IMR-90 (cell line): Measurements from ENCODE around the gene REV3L. TPM values are rescaled to one million over a fixed set of nuclear protein-coding genes. Genes with fewer than 3 reads are reported as not detected.

Experiments used
- ATAC-seq: fragments of 200-7000 bp; cut with Tn5 transposase; 2 replicates; pipeline ENCODE4 v1.9.1; 2020; ENCODE audit warnings: low read depth, mild to moderate bottlenecking, moderate library complexity
- BruUV-seq: library from RNA; stranded (reverse); fragments of 400-500 nt; replicated peaks from 2 replicates; lab custom pipeline; 2021; lab: Mats Ljungman, UMichigan
- CTCF ChIA-PET: fragments of 300-600 bp; formaldehyde crosslinking; extraction: SDS; loops from one replicate; lab custom pipeline; 2021; ENCODE audit warnings: antibody characterized with exemption; lab: Yijun Ruan, JAX
- POLR2A ChIA-PET: fragments of 300-600 bp; sonication (Branson Sonifier 250); formaldehyde crosslinking; loops from one replicate; lab custom pipeline; 2022; ENCODE audit warnings: antibody characterized with exemption; ENCODE audit not compliant: unreplicated experiment; lab: Charles Lee
- DNase-seq: peaks from one replicate; pipeline ENCODE4 v3.0.0; 2013
- H2AFZ ChIP-seq: replicated peaks from 2 replicates; pipeline ENCODE3; 2013; ENCODE audit warnings: low read length, mild to moderate bottlenecking; ENCODE audit not compliant: poor library complexity
- H2AK5ac ChIP-seq: 2 replicates; pipeline ENCODE4 v1.6.1; 2013; ENCODE audit warnings: low read depth, low read length, inconsistent platforms
- H2AK9ac ChIP-seq: replicated peaks from 2 replicates; pipeline ENCODE3; 2013; ENCODE audit warnings: mild to moderate bottlenecking, low read depth, low read length, moderate library complexity; ENCODE audit not compliant: poor library complexity
- H2BK120ac ChIP-seq: 2 replicates; pipeline ENCODE4 v1.6.1; 2013; ENCODE audit warnings: low read depth, low read length, inconsistent platforms
- H2BK15ac ChIP-seq: 3 replicates; pipeline ENCODE4 v1.6.1; 2013; ENCODE audit warnings: low read depth, low read length, inconsistent platforms
- H2BK20ac ChIP-seq: 2 replicates; pipeline ENCODE4 v1.6.1; 2013; ENCODE audit warnings: low read depth, mild to moderate bottlenecking, inconsistent platforms, low read length, moderate library complexity
- H2BK5ac ChIP-seq: 2 replicates; pipeline ENCODE4 v1.6.1; 2013; ENCODE audit warnings: mild to moderate bottlenecking, low read depth, low read length, inconsistent platforms; ENCODE audit not compliant: poor library complexity, severe bottlenecking
- H3K14ac ChIP-seq: replicated peaks from 2 replicates; pipeline ENCODE4 v1.6.1; 2013; ENCODE audit warnings: low read depth, low read length, inconsistent platforms
- H3K18ac ChIP-seq: 2 replicates; pipeline ENCODE4 v1.6.1; 2013; ENCODE audit warnings: low read depth, low read length, control low read depth
- H3K23ac ChIP-seq: 2 replicates; pipeline ENCODE4 v1.6.1; 2013; ENCODE audit warnings: low read depth, low read length, inconsistent platforms
- H3K27ac ChIP-seq: 2 replicates; pipeline ENCODE4 v1.5.1; 2013; ENCODE audit warnings: mild to moderate bottlenecking, control low read depth, low read length; ENCODE audit not compliant: insufficient read depth
- H3K27me3 ChIP-seq: 2 replicates; pipeline ENCODE4 v1.6.1; 2013; ENCODE audit warnings: low read length; ENCODE audit not compliant: control insufficient read depth, insufficient read depth
- H3K36me3 ChIP-seq: 2 replicates; pipeline ENCODE4 v1.6.1; 2013; ENCODE audit warnings: low read length, mixed read lengths; ENCODE audit not compliant: control insufficient read depth, insufficient read depth
- H3K4ac ChIP-seq: 2 replicates; pipeline ENCODE4 v1.6.1; 2013; ENCODE audit warnings: low read depth, low read length, inconsistent platforms
- H3K4me1 ChIP-seq: 2 replicates; pipeline ENCODE4 v1.6.1; 2013; ENCODE audit warnings: low read length, mixed read lengths; ENCODE audit not compliant: control insufficient read depth, insufficient read depth
- H3K4me2 ChIP-seq: 2 replicates; pipeline ENCODE4 v1.6.1; 2013; ENCODE audit warnings: low read depth, mild to moderate bottlenecking, control low read depth, low read length, moderate library complexity
- H3K4me3 ChIP-seq: 2 replicates; pipeline ENCODE4 v1.5.1; 2013; ENCODE audit warnings: low read depth, mild to moderate bottlenecking, control low read depth, low read length, moderate library complexity; ENCODE audit not compliant: insufficient read depth
- H3K56ac ChIP-seq: 2 replicates; pipeline ENCODE4 v1.6.1; 2013; ENCODE audit warnings: low read length, inconsistent platforms; ENCODE audit not compliant: insufficient read depth; ENCODE audit errors: extremely low read depth
- H3K79me1 ChIP-seq, 2 experiments: 2 replicates each; pipeline ENCODE4 v1.6.1; 2013; ENCODE audit warnings: low read length in 2 of 2, inconsistent platforms in 1 of 2, low read depth in 1 of 2
- H3K9ac ChIP-seq: 2 replicates; pipeline ENCODE4 v1.6.1; 2013; ENCODE audit warnings: low read depth, low read length, control low read depth
- H3K9me1 ChIP-seq: 2 replicates; pipeline ENCODE4 v1.6.1; 2013; ENCODE audit warnings: low read length, inconsistent platforms; ENCODE audit not compliant: insufficient read depth
- H3K9me3 ChIP-seq: 2 replicates; pipeline ENCODE4 v1.6.1; 2013; ENCODE audit warnings: low read length; ENCODE audit not compliant: control insufficient read depth, insufficient read depth
- H4K20me1 ChIP-seq: 2 replicates; pipeline ENCODE4 v1.6.1; 2013; ENCODE audit warnings: low read length, inconsistent platforms; ENCODE audit not compliant: insufficient read depth
- H4K5ac ChIP-seq: 2 replicates; pipeline ENCODE4 v1.6.1; 2013; ENCODE audit warnings: mild to moderate bottlenecking, low read depth, low read length, control low read depth
- H4K8ac ChIP-seq, 2 experiments: 2 replicates each; pipeline ENCODE4 v1.6.1; 2013; ENCODE audit warnings: low read depth in 2 of 2, low read length in 2 of 2, control low read depth in 1 of 2, inconsistent platforms in 1 of 2
- H4K91ac ChIP-seq: 2 replicates; pipeline ENCODE4 v1.6.1; 2013; ENCODE audit warnings: low read depth, low read length, inconsistent platforms; ENCODE audit not compliant: insufficient read depth
- FOS ChIP-seq: fragments of 150-350 bp; IDR thresholded peaks from 2 replicates; pipeline ENCODE4 v1.6.1; 2016; ENCODE audit warnings: low read depth, low read length
- RFX5 ChIP-seq: IDR thresholded peaks from 2 replicates; pipeline ENCODE4 v1.8.0; 2012; ENCODE audit warnings: low read depth, mild to moderate bottlenecking, low read length, moderate library complexity
- WGBS, 2 experiments: methylation state at CpG; one replicate each; pipeline versions ENCODE4 v1.1.5 to v1.1.7; 2013; ENCODE audit warnings: missing lambda C conversion rate in 2 of 2; ENCODE audit not compliant: insufficient read length in 1 of 2; ENCODE audit errors: extremely low coverage in 2 of 2; 5-methylcytosine and 5-hydroxymethylcytosine counted together
- dilution Hi-C: fragments of 300-500 bp; cut with HindIII; formaldehyde crosslinking; loops from one replicate; pipeline ENCODE4 v1.14.3; 2018; ENCODE audit warnings: low sequenced_read_pairs; ENCODE audit not compliant: unreplicated experiment
- in situ Hi-C: fragments of 300-500 bp; cut with MboI; formaldehyde crosslinking; loops from 3 replicates; pipeline ENCODE4 v1.14.3; 2019; ENCODE audit warnings: low sequenced_read_pairs, inconsistent platforms, mixed read lengths
- intact Hi-C: fragments of 100-400 bp; cut with micrococcal nuclease; formaldehyde crosslinking; loops from 2 replicates; pipeline ENCODE4 v1.10.0; 2022
- polyA plus RNA-seq, 3 experiments: library from polyadenylated mRNA; depleted of rRNA; stranded (reverse); fragments of >200 nt; gene quantifications; 2 replicates each; pipeline ENCODE4 v1.2.3, GENCODE V29; 2012; ENCODE audit warnings: low replicate concordance in 1 of 3
- total RNA-seq: library from RNA; depleted of rRNA; stranded (reverse); fragments of >200 nt; gene quantifications from 2 replicates; pipeline ENCODE4 v1.2.3, GENCODE V29; 2012

The REV3L gene
- total and polyA plus RNA-seq, 2 of the 4 experiments (the other 2 are of a cell fraction): 7.4 to 15.4 TPM

- WGBS, 2 experiments: no CpG with 5 or more reads among the region's 8 CpGs
- dilution Hi-C loops (no loop called here), in situ Hi-C loops (no loop called here), intact Hi-C loops (loop anchor here (1.0 to 5.0 kb wide), 5 partner anchors 70 to 558 kb away; partner anchors contain the start of gene TRAF3IP2)
- DNase-seq: peak; percentile 11
- Histone ChIP-seq H3K56ac (peak overlapping the region; percentile 99), H2BK15ac (peak overlapping the region; percentile 86), H3K27me3 (no peaks in the 10 kb centered on the region), H2AFZ (peak overlapping the region; percentile 25), H2BK20ac (peak overlapping the region; percentile 73), H4K8ac (peak overlapping the region; percentile 90 to 99), H3K9ac (peak overlapping the region; percentile 64), H3K18ac (peak overlapping the region; percentile 86), H3K4me3 (peak overlapping the region; percentile 88; the same call in 1 of the 2 replicates), H3K36me3 (no peaks in the 10 kb centered on the region), H2AK5ac (peak overlapping the region; percentile 53), H2BK5ac (peak overlapping the region; percentile 88), H4K20me1 (peaks cover 10% of the 10 kb centered on the region), H3K4ac (peak overlapping the region; percentile 96), H2AK9ac (peak overlapping the region; percentile 96), H4K91ac (peak overlapping the region; percentile 98), H3K23ac (peak overlapping the region; percentile 95), H2BK120ac (peak overlapping the region; percentile 94), H3K4me1 (peaks cover 4% of the 10 kb centered on the region), H3K9me3 (no peaks in the 10 kb centered on the region), H3K79me1 (peaks cover 16 to 43% of the 10 kb centered on the region in 2 experiments), H3K9me1 (peaks cover 12% of the 10 kb centered on the region; the same call in 1 of the 2 replicates), H3K14ac (peak overlapping the region; percentile 99), H3K4me2 (peak overlapping the region; percentile 76), H4K5ac (peak overlapping the region; percentile 76), H3K27ac (peak overlapping the region; percentile 83)
- no peak for ATAC-seq
- BruUV-seq: no TSS peak
- ChIA-PET POLR2A (interaction anchor here (0.6 to 1.2 kb wide), 4 partner anchors 22 to 142 kb away, joined by 3 read pairs; partner anchors contain the start of gene TRAF3IP2), CTCF (interaction anchor here (0.6 to 1.1 kb wide), 3 partner anchors 34 to 182 kb away, joined by 3 to 4 read pairs (median 3); no protein-coding TSS in a partner anchor)
- no peak for TF ChIP-seq RFX5
- TF ChIP-seq FOS: no peak
Observed at GRCh38 chr6:111484633-111484930, 1.6 kb upstream of the REV3L start.
